ENCODE measurements around the gene ELK3.

Gene ELK3

DNA sequence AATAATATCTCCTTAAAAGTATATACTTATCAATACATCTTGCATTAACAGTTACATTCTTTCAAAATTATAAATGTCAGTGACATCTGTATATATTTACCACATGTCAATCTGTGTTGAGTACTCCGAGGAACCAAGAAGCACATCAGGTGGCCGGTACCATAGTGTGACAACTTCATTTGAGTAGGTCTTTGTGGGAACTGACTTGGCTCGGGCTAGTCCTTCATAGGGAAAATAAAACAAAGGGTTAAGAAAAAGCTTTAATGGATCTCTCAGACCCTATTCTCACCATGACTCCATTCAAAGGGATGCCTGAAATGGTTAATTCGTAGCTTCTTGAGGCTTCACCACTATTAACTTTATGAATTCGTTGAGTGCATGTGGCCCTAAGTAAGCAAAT is 94.9 kb downstream of the ELK3 start:
- Histone ChIP-seq H3K9me3 (no peaks in the 10 kb centered on the region), H3K4me3 (no peak overlapping the region), H3K4me1 (no peaks in the 10 kb centered on the region), H3K36me3 (replicated peaks) (peaks cover 29% of the 10 kb centered on the region), H3K27me3 (ENCODE audit: low read depth) (no peaks in the 10 kb centered on the region)
- no peak for DNase-seq (ENCODE audit: low spot score in 2 of 2)
- in situ Hi-C loops (cut with MboI; ENCODE audit: low sequenced_read_pairs), result no loop called here

GRCh38 chr12:96293093-96293492 is 98.9 kb downstream of the ELK3 start:
- Histone ChIP-seq H3K4me3 (no peak overlapping the region), H3K36me3 (replicated peaks) (peaks cover 17% of the 10 kb centered on the region; the same call in 1 of the 2 replicates), H3K27me3 (ENCODE audit: low read depth) (no peaks in the 10 kb centered on the region), H3K4me1 (no peaks in the 10 kb centered on the region), H3K9me3 (no peaks in the 10 kb centered on the region)
- in situ Hi-C loops (cut with MboI; ENCODE audit: low sequenced_read_pairs), result no loop called here
- DNase-seq (ENCODE audit: low spot score in 2 of 2), result no peak

DNA sequence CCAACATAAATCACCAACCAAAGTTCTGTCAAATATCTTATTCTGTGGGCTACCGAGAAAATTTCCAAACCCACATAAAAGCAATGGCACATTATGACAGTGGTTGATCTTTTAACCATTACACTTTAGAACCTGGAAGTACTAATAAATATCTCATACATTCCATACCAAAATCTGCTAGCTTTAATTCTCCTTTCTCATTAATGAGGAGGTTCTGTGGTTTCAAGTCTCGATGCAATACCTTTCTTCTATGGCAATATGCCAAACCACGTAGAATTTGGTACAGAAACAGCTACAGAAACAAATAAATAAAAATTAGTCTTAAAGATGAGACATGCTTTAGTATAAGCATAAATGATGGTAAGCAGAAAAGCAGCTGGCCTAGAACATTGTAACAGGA is 100.7 kb downstream of the ELK3 start:
- peaks cover 16% of the 10 kb centered on the region; the same call in 1 of the 2 replicates for H3K36me3 ChIP-seq (replicated peaks)
- H3K4me3 ChIP-seq, result no peak overlapping the region
- no peaks in the 10 kb centered on the region; the same call in 1 of the 2 replicates for H3K4me1 ChIP-seq
- H3K9me3 ChIP-seq, result no peaks in the 10 kb centered on the region
- in situ Hi-C loops (cut with MboI; ENCODE audit: low sequenced_read_pairs), result no loop called here
- H3K27me3 ChIP-seq (ENCODE audit: low read depth), result no peaks in the 10 kb centered on the region
- no peak for DNase-seq (ENCODE audit: low spot score in 2 of 2)

GRCh38 chr12:96295532-96296160 is 101.5 kb downstream of the ELK3 start:
- Histone ChIP-seq H3K9me3 (no peaks in the 10 kb centered on the region), H3K27me3 (ENCODE audit: low read depth) (no peaks in the 10 kb centered on the region), H3K4me3 (no peak overlapping the region), H3K4me1 (no peaks in the 10 kb centered on the region; the same call in 1 of the 2 replicates), H3K36me3 (replicated peaks) (peaks cover 16% of the 10 kb centered on the region; the same call in 1 of the 2 replicates)
- in situ Hi-C loops (cut with MboI; ENCODE audit: low sequenced_read_pairs), result no loop called here
- no peak for DNase-seq (ENCODE audit: low spot score in 2 of 2)

- Histone ChIP-seq H3K36me3 (replicated peaks) (peaks cover 16% of the 10 kb centered on the region; the same call in 1 of the 2 replicates), H3K4me1 (peaks cover 3% of the 10 kb centered on the region), H3K9me3 (no peaks in the 10 kb centered on the region), H3K4me3 (no peak overlapping the region), H3K27me3 (ENCODE audit: low read depth) (no peaks in the 10 kb centered on the region)
- DNase-seq (ENCODE audit: low spot score in 2 of 2), result no peak
- in situ Hi-C loops (cut with MboI; ENCODE audit: low sequenced_read_pairs), result no loop called here
Observed at GRCh38 chr12:96297504-96297903, 103.3 kb downstream of the ELK3 start.

- in situ Hi-C loops (cut with MboI; ENCODE audit: low sequenced_read_pairs), result no loop called here
- H3K9me3 ChIP-seq, result no peaks in the 10 kb centered on the region
- H3K36me3 ChIP-seq (replicated peaks), result peaks cover 11% of the 10 kb centered on the region; the same call in 1 of the 2 replicates
- no peak for DNase-seq (ENCODE audit: low spot score in 2 of 2)
- no peak overlapping the region for H3K4me3 ChIP-seq
- no peaks in the 10 kb centered on the region for H3K27me3 ChIP-seq (ENCODE audit: low read depth)
- H3K4me1 ChIP-seq, result peaks cover 22% of the 10 kb centered on the region
Observed at GRCh38 chr12:96300064-96300463, 105.9 kb downstream of the ELK3 start.

GRCh38 chr12:96301732-96302131 is 107.6 kb downstream of the ELK3 start:
- Histone ChIP-seq H3K9me3 (no peaks in the 10 kb centered on the region), H3K27me3 (ENCODE audit: low read depth) (no peaks in the 10 kb centered on the region), H3K4me3 (no peak overlapping the region), H3K4me1 (peaks cover 23% of the 10 kb centered on the region), H3K36me3 (replicated peaks) (peaks cover 10% of the 10 kb centered on the region; the same call in 1 of the 2 replicates)
- in situ Hi-C loops (cut with MboI; ENCODE audit: low sequenced_read_pairs), result no loop called here
- no peak for DNase-seq (ENCODE audit: low spot score in 2 of 2)

DNA sequence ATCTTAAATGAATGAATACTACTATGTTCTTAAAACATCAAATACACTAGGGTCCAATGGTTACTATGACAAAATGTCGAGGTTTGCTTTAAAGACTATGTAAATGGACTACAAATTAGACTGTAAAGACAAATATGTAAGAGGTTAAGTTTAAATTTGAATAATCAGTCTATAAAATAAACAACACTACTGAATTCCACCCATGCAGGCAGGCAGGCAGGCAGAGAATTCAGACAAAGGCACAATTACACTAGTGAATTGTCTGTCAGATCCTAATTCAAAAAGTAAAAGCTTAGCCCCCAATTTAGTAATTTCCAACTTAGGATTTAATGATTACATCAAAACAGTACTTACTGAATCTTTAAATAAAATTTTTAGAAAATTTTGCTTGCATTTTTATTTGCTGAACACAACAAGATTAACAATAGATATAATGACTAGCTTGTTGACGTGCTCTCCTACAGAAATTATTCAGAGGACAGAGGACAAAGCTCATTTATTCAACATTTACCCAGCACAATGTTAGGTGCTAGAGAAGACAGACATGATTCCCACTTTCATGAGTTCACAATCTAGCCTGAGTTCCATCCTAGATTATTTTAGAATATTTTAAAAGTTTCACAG is 108.6 kb downstream of the ELK3 start:
- 0 out of 2 replicates have a peak, but pooled peaks cover 5% of the 10 kb centered on the region for H3K36me3 ChIP-seq (replicated peaks)
- H3K4me3 ChIP-seq, result no peak overlapping the region
- H3K27me3 ChIP-seq (ENCODE audit: low read depth), result no peaks in the 10 kb centered on the region
- in situ Hi-C loops (cut with MboI; ENCODE audit: low sequenced_read_pairs), result no loop called here
- no peaks in the 10 kb centered on the region for H3K9me3 ChIP-seq
- peaks cover 23% of the 10 kb centered on the region for H3K4me1 ChIP-seq
- DNase-seq (ENCODE audit: low spot score in 2 of 2), result peak; percentile 13 to 26

- Histone ChIP-seq H3K27me3 (ENCODE audit: low read depth) (no peaks in the 10 kb centered on the region), H3K4me3 (no peak overlapping the region), H3K9me3 (no peaks in the 10 kb centered on the region), H3K36me3 (replicated peaks) (0 out of 2 replicates have a peak, but pooled peaks cover 4% of the 10 kb centered on the region), H3K4me1 (peaks cover 23% of the 10 kb centered on the region)
- DNase-seq (ENCODE audit: low spot score in 2 of 2), result no peak
- in situ Hi-C loops (cut with MboI; ENCODE audit: low sequenced_read_pairs), result no loop called here
Observed at GRCh38 chr12:96303653-96304052, 109.5 kb downstream of the ELK3 start.

DNA sequence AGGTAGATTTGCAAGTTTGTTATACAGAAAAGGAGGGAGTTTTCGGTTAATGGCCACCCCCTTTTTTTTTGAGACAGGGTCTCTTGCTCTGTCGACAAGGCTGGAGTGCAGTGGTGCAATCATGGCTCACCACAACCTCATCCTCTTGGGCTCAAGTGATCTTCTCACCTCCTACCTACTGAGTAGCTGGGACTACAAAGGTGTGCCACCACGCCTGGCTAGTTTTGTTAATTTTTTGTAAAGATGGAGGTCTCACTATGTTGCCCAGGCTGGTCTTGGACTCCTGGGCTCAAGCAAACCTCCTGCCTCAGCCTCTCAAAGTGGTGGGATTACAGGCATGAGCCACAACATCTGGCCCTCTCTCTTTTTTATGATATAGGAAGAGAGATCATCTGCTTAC is 111.5 kb downstream of the ELK3 start:
- no peak for DNase-seq (ENCODE audit: low spot score in 2 of 2)
- no peaks in the 10 kb centered on the region for H3K27me3 ChIP-seq (ENCODE audit: low read depth)
- in situ Hi-C loops (cut with MboI; ENCODE audit: low sequenced_read_pairs), result no loop called here
- no peak overlapping the region for H3K4me3 ChIP-seq
- no peaks in the 10 kb centered on the region for H3K9me3 ChIP-seq
- H3K36me3 ChIP-seq (replicated peaks), result peaks cover 4% of the 10 kb centered on the region; the same call in 1 of the 2 replicates
- H3K4me1 ChIP-seq, result peaks cover 23% of the 10 kb centered on the region

- in situ Hi-C loops (cut with MboI; ENCODE audit: low sequenced_read_pairs), result no loop called here
- Histone ChIP-seq H3K27me3 (ENCODE audit: low read depth) (no peaks in the 10 kb centered on the region), H3K4me3 (no peak overlapping the region), H3K36me3 (replicated peaks) (peaks cover 4% of the 10 kb centered on the region; the same call in 1 of the 2 replicates), H3K9me3 (no peaks in the 10 kb centered on the region), H3K4me1 (peaks cover 10% of the 10 kb centered on the region)
- DNase-seq (ENCODE audit: low spot score in 2 of 2), result no peak
Observed at GRCh38 chr12:96308881-96309280, 114.7 kb downstream of the ELK3 start.

DNA sequence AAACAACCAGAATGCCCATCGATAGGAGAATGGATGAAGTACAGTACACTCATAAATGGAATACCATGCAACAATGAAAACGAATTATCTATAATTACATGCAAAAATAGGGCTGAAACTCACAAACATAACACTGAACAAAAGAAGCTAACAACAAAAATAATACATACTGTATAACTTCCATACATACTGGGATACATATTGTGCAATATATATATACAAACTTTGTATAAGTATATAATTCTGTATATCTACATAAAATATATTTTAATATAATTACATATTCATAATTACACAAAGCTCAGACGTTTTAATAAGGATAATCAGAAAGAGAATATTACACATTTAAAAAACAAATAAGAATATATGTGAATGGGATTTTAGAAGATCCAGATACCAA is 115.9 kb downstream of the ELK3 start:
- no peak for DNase-seq (ENCODE audit: low spot score in 2 of 2)
- Histone ChIP-seq H3K4me1 (peaks cover under 1% of the 10 kb centered on the region), H3K36me3 (replicated peaks) (peaks cover 4% of the 10 kb centered on the region; the same call in 1 of the 2 replicates), H3K9me3 (no peaks in the 10 kb centered on the region), H3K27me3 (ENCODE audit: low read depth) (no peaks in the 10 kb centered on the region), H3K4me3 (no peak overlapping the region)
- in situ Hi-C loops (cut with MboI; ENCODE audit: low sequenced_read_pairs), result no loop called here

- in situ Hi-C loops (cut with MboI; ENCODE audit: low sequenced_read_pairs), result no loop called here
- no peak for DNase-seq (ENCODE audit: low spot score in 2 of 2)
Observed at GRCh38 chr12:96311191-96311590, 117.0 kb downstream of the ELK3 start.

GRCh38 chr12:96313606-96314005 is 119.4 kb downstream of the ELK3 start:
- no peaks in the 10 kb centered on the region for H3K27me3 ChIP-seq (ENCODE audit: low read depth)
- peaks cover 4% of the 10 kb centered on the region; the same call in 1 of the 2 replicates for H3K36me3 ChIP-seq (replicated peaks)
- in situ Hi-C loops (cut with MboI; ENCODE audit: low sequenced_read_pairs), result no loop called here
- no peak for DNase-seq (ENCODE audit: low spot score in 2 of 2)
- no peak overlapping the region for H3K4me3 ChIP-seq
- H3K4me1 ChIP-seq, result 0 out of 2 replicates have a peak, but pooled peaks cover 4% of the 10 kb centered on the region
- H3K9me3 ChIP-seq, result no peaks in the 10 kb centered on the region

More at GRCh38 chr12:96311191-96311590, 117.0 kb downstream of the ELK3 start:
- Histone ChIP-seq H3K9me3 (no peaks in the 10 kb centered on the region), H3K27me3 (ENCODE audit: low read depth) (no peaks in the 10 kb centered on the region), H3K4me1 (0 out of 2 replicates have a peak, but pooled peaks cover 4% of the 10 kb centered on the region), H3K36me3 (replicated peaks) (peaks cover 4% of the 10 kb centered on the region; the same call in 1 of the 2 replicates), H3K4me3 (no peak overlapping the region)
